A673 (cell line): ENCODE measurements around the gene TAOK2. TPM values are rescaled to one million over a fixed set of nuclear protein-coding genes. Genes with fewer than 3 reads are reported as not detected.

Experiments
- BruUV-seq: library from RNA; stranded (reverse); fragments of 400-500 nt; replicated peaks from 2 replicates; lab custom pipeline; 2021; lab: Mats Ljungman, UMichigan
- CTCF ChIA-PET: fragments of 300-600 bp; sonication (Branson Sonifier 250); formaldehyde crosslinking; loops from one replicate; lab custom pipeline; 2022; ENCODE audit warnings: antibody characterized with exemption; lab: Charles Lee
- POLR2A ChIA-PET: fragments of 300-600 bp; sonication (Branson Sonifier 250); formaldehyde crosslinking; loops from one replicate; lab custom pipeline; 2022; ENCODE audit warnings: antibody characterized with exemption; ENCODE audit not compliant: low non-redundant PET; lab: Charles Lee
- DNase-seq: peaks from one replicate; pipeline ENCODE4 v3.0.0-alpha.2; 2015; ENCODE audit warnings: low spot score
- H3K27ac ChIP-seq: fragments of 200-600 bp; sonication (generic); 2 replicates; pipeline ENCODE4 v1.5.1; 2016; ENCODE audit warnings: mixed run types, low read depth, mild to moderate bottlenecking, mixed read lengths, antibody characterized with exemption, low read length; ENCODE audit not compliant: poor library complexity, severe bottlenecking
- H3K27me3 ChIP-seq: fragments of 200-600 bp; sonication (generic); replicated peaks from 2 replicates; pipeline ENCODE4 v1.6.1; 2017; ENCODE audit warnings: mixed run types, low read depth, mild to moderate bottlenecking, mixed read lengths, antibody characterized with exemption, low read length; ENCODE audit not compliant: insufficient read depth, poor library complexity
- H3K36me3 ChIP-seq: fragments of 200-600 bp; sonication (generic); 2 replicates; pipeline ENCODE4 v1.6.1; 2016; ENCODE audit warnings: mixed run types, mild to moderate bottlenecking, mixed read lengths, antibody characterized with exemption, low read length; ENCODE audit not compliant: insufficient read depth, poor library complexity, severe bottlenecking
- H3K4me1 ChIP-seq: fragments of 200-600 bp; sonication (generic); 2 replicates; pipeline ENCODE4 v1.6.1; 2017; ENCODE audit warnings: mixed run types, mild to moderate bottlenecking, mixed read lengths, antibody characterized with exemption, low read length; ENCODE audit not compliant: insufficient read depth, poor library complexity, severe bottlenecking
- H3K4me3 ChIP-seq: fragments of 200-600 bp; sonication (generic); 2 replicates; pipeline ENCODE4 v1.5.1; 2016; ENCODE audit warnings: low read depth, mixed run types, mild to moderate bottlenecking, mixed read lengths, low read length; ENCODE audit not compliant: poor library complexity, severe bottlenecking
- H3K9me3 ChIP-seq: fragments of 200-600 bp; sonication (generic); 2 replicates; pipeline ENCODE4 v1.6.1; 2016; ENCODE audit warnings: mixed run types, low read depth, mild to moderate bottlenecking, mixed read lengths, antibody characterized with exemption, low read length; ENCODE audit not compliant: poor library complexity, severe bottlenecking
- CTCF ChIP-seq: fragments of 300-800, 200-600 bp; sonication (generic); conservative IDR thresholded peaks from 2 replicates; pipeline ENCODE4 v1.5.1; 2017; ENCODE audit warnings: low read depth, mild to moderate bottlenecking, antibody characterized with exemption, low read length, moderate library complexity, mixed read lengths
- EZH2 ChIP-seq: fragments of 200-600 bp; sonication (generic); IDR thresholded peaks from 2 replicates; pipeline ENCODE4 v1.6.1; 2017; ENCODE audit warnings: borderline replicate concordance, low read depth, mild to moderate bottlenecking, mixed read lengths, antibody characterized with exemption, low read length; ENCODE audit not compliant: poor library complexity, severe bottlenecking
- intact Hi-C: fragments of 100-400 bp; cut with micrococcal nuclease; formaldehyde crosslinking; loops from one replicate; pipeline ENCODE4 v1.10.0; 2022; ENCODE audit not compliant: unreplicated experiment
- total RNA-seq: library from RNA; stranded (reverse); gene quantifications from 2 replicates; pipeline ENCODE4 v1.2.3, GENCODE V29; 2021

Gene TAOK2
- total RNA-seq, 1 experiment from 2014 or later, result 50.2 TPM

- no peaks in the 10 kb centered on the region for H3K27me3 ChIP-seq
- no TSS peak for BruUV-seq
- CTCF ChIA-PET, result no interaction called here
- H3K9me3 ChIP-seq, result no peaks in the 10 kb centered on the region
- no peak overlapping the region for H3K27ac ChIP-seq
- intact Hi-C loops, result no loop called here
- no peaks in the 10 kb centered on the region for H3K4me1 ChIP-seq
- POLR2A ChIA-PET, result no interaction called here
- no peak for TF ChIP-seq CTCF
- TF ChIP-seq EZH2, result no peak
- H3K4me3 ChIP-seq, result no peak overlapping the region
- H3K36me3 ChIP-seq, result peaks cover 92% of the 10 kb centered on the region
- no peak for DNase-seq
Measured at GRCh38 chr16:29984764-29985147, 11.1 kb downstream of the TAOK2 start.

GRCh38 chr16:29985271-29985811 is 11.7 kb downstream of the TAOK2 start:
- CTCF ChIA-PET, result no interaction called here
- no peaks in the 10 kb centered on the region for H3K9me3 ChIP-seq
- no peak overlapping the region for H3K27ac ChIP-seq
- intact Hi-C loops, result no loop called here
- peaks cover 91% of the 10 kb centered on the region for H3K36me3 ChIP-seq
- no peak overlapping the region for H3K4me3 ChIP-seq
- no peak for TF ChIP-seq EZH2
- no TSS peak for BruUV-seq
- POLR2A ChIA-PET, result no interaction called here
- H3K27me3 ChIP-seq, result no peaks in the 10 kb centered on the region
- H3K4me1 ChIP-seq, result no peaks in the 10 kb centered on the region
- DNase-seq, result no peak

- CTCF ChIA-PET, result interaction anchor here (0.6 kb wide), 1 partner anchor 1038 kb away, joined by 5 read pairs; no protein-coding TSS in a partner anchor
- POLR2A ChIA-PET, result no interaction called here
Measured at GRCh38 chr16:29986231-29986630, 12.6 kb downstream of the TAOK2 start.

More at GRCh38 chr16:29986231-29986630, 12.6 kb downstream of the TAOK2 start:
- Histone ChIP-seq H3K9me3 (no peaks in the 10 kb centered on the region), H3K27ac (no peak overlapping the region), H3K4me3 (no peak overlapping the region), H3K4me1 (no peaks in the 10 kb centered on the region), H3K36me3 (peaks cover 90% of the 10 kb centered on the region), H3K27me3 (no peaks in the 10 kb centered on the region)
- BruUV-seq, result no TSS peak
- no peak for DNase-seq
- TF ChIP-seq EZH2, result no peak
- no peak for TF ChIP-seq CTCF
- intact Hi-C loops, result no loop called here
